GM23248 (cell line): ENCODE measurements around the gene WRNIP1. TPM values are rescaled to one million over a fixed set of nuclear protein-coding genes. Genes with fewer than 3 reads are reported as not detected.

ENCODE experiments used
- DNase-seq: peaks from one replicate; pipeline ENCODE4 v3.0.0-alpha.2; 2015
- H2AFZ ChIP-seq: fragments of 200-600 bp; sonication (generic); 2 replicates; pipeline ENCODE4 v1.6.1; 2016; ENCODE audit warnings: antibody characterized with exemption
- H3F3A ChIP-seq: fragments of 200-600 bp; sonication (generic); 2 replicates; pipeline ENCODE4 v1.6.1; 2016; ENCODE audit warnings: mild to moderate bottlenecking, antibody characterized with exemption, mixed run types; ENCODE audit not compliant: insufficient read depth
- H3K27ac ChIP-seq: fragments of 200-600 bp; sonication (generic); 2 replicates; pipeline ENCODE4 v1.5.1; 2016; ENCODE audit warnings: mild to moderate bottlenecking
- H3K27me3 ChIP-seq: fragments of 200-600 bp; sonication (generic); replicated peaks from 2 replicates; pipeline ENCODE4 v1.6.1; 2016; ENCODE audit warnings: mild to moderate bottlenecking; ENCODE audit not compliant: insufficient read depth
- H3K36me3 ChIP-seq: fragments of 200-600 bp; sonication (generic); 2 replicates; pipeline ENCODE4 v1.6.1; 2016; ENCODE audit warnings: low read depth, mild to moderate bottlenecking
- H3K4me1 ChIP-seq: fragments of 200-600 bp; sonication (generic); 2 replicates; pipeline ENCODE4 v1.6.1; 2016; ENCODE audit warnings: mild to moderate bottlenecking; ENCODE audit not compliant: insufficient read depth
- H3K4me2 ChIP-seq: fragments of 200-600 bp; sonication (generic); one replicate; pipeline ENCODE4 v1.6.1; 2016; ENCODE audit warnings: mild to moderate bottlenecking; ENCODE audit not compliant: unreplicated experiment
- H3K4me3 ChIP-seq: fragments of 200-600 bp; sonication (generic); 2 replicates; pipeline ENCODE4 v1.5.1; 2016; ENCODE audit warnings: mild to moderate bottlenecking
- H3K79me2 ChIP-seq: fragments of 200-600 bp; sonication (generic); 2 replicates; pipeline ENCODE4 v1.6.1; 2016; ENCODE audit warnings: mild to moderate bottlenecking; ENCODE audit not compliant: insufficient read depth
- H3K9ac ChIP-seq: fragments of 200-600 bp; sonication (generic); 2 replicates; pipeline ENCODE4 v1.6.1; 2016; ENCODE audit warnings: mild to moderate bottlenecking
- H3K9me2 ChIP-seq: fragments of 200-600 bp; sonication (generic); 2 replicates; pipeline ENCODE4 v1.6.1; 2016; ENCODE audit warnings: mixed run types, mild to moderate bottlenecking, moderate library complexity; ENCODE audit not compliant: insufficient read depth
- H3K9me3 ChIP-seq: fragments of 200-600 bp; sonication (generic); one replicate; pipeline ENCODE4 v1.6.1; 2017; ENCODE audit warnings: low read depth
- H4K20me1 ChIP-seq: fragments of 200-600 bp; sonication (generic); 2 replicates; pipeline ENCODE4 v1.6.0; 2016; ENCODE audit not compliant: insufficient read depth
- EZH2 ChIP-seq: fragments of 200-600 bp; sonication (generic); IDR thresholded peaks from 2 replicates; pipeline ENCODE4 v1.6.1; 2018; ENCODE audit warnings: antibody characterized with exemption, mild to moderate bottlenecking; ENCODE audit not compliant: insufficient read depth, poor library complexity, severe bottlenecking
- EZH2phosphoT487 ChIP-seq: fragments of 200-600 bp; sonication (generic); IDR thresholded peaks from 2 replicates; pipeline ENCODE4 v1.6.1; 2018; ENCODE audit warnings: antibody characterized with exemption, moderate library complexity, mild to moderate bottlenecking, low read depth; ENCODE audit not compliant: insufficient read depth
- WGBS, 2 experiments: methylation state at CpG; one replicate each; pipeline ENCODE4 v1.1.6; 2015 to 2017; ENCODE audit warnings: low lambda C conversion rate in 2 of 2, low coverage in 1 of 2; ENCODE audit errors: missing lambda C conversion rate in 2 of 2; 5-methylcytosine and 5-hydroxymethylcytosine counted together
- in situ Hi-C: fragments of 300-500 bp; cut with MboI; formaldehyde crosslinking; loops from 2 replicates; pipeline ENCODE4 v1.15.0; 2020
- polyA plus RNA-seq: library from polyadenylated mRNA; unstranded; fragments of >200 nt; fragmentation: Nextera tagmentation; extraction: Ambion mirVana; gene quantifications from 2 replicates; pipeline ENCODE4 v1.2.1, GENCODE V29; 2016
- total RNA-seq: library from RNA; depleted of rRNA; stranded (reverse); fragments of >200 nt; shearing (Covaris generic); gene quantifications from 2 replicates; pipeline ENCODE4 v1.2.3, GENCODE V29; 2014

WRNIP1 gene
- total and polyA plus RNA-seq, 2 experiments from 2014 or later = 17.0 to 63.1 TPM

- Histone ChIP-seq H4K20me1 (no peaks in the 10 kb centered on the region), H3F3A (no peaks in the 10 kb centered on the region), H2AFZ (no peak overlapping the region), H3K9ac (no peak overlapping the region), H3K4me3 (no peak overlapping the region), H3K27ac (no peak overlapping the region), H3K9me3 (no peaks in the 10 kb centered on the region), H3K27me3 (no peaks in the 10 kb centered on the region), H3K4me2 (no peak overlapping the region), H3K9me2 (no peaks in the 10 kb centered on the region), H3K4me1 (no peaks in the 10 kb centered on the region), H3K36me3 (no peaks in the 10 kb centered on the region), H3K79me2 (no peaks in the 10 kb centered on the region)
- WGBS, 2 experiments = 94 to 95% methylated on average over 2 of the region's 2 CpGs
- no peak for DNase-seq
- in situ Hi-C loops = no loop called here
- no peak for TF ChIP-seq EZH2
- TF ChIP-seq EZH2phosphoT487 = no peak
Observed at GRCh38 chr6:2826131-2826530, 60.9 kb downstream of the WRNIP1 start.

GRCh38 chr6:2827142-2827541, 61.9 kb downstream of the WRNIP1 start:
- Histone ChIP-seq H3K9me2 (no peaks in the 10 kb centered on the region), H3K4me1 (no peaks in the 10 kb centered on the region), H3K4me2 (no peak overlapping the region), H3K36me3 (no peaks in the 10 kb centered on the region), H3F3A (no peaks in the 10 kb centered on the region), H3K4me3 (no peak overlapping the region), H3K27me3 (no peaks in the 10 kb centered on the region), H3K79me2 (no peaks in the 10 kb centered on the region), H4K20me1 (no peaks in the 10 kb centered on the region), H3K9ac (no peak overlapping the region), H3K27ac (no peak overlapping the region), H2AFZ (no peak overlapping the region), H3K9me3 (no peaks in the 10 kb centered on the region)
- in situ Hi-C loops = no loop called here
- TF ChIP-seq EZH2 (no peak), EZH2phosphoT487 (no peak)
- no peak for DNase-seq
- 53 to 58% methylated on average over 6 of the region's 6 CpGs for WGBS, 2 experiments

GRCh38 chr6:2828629-2829028, 63.4 kb downstream of the WRNIP1 start:
- in situ Hi-C loops = no loop called here
- Histone ChIP-seq H3K9me2 (no peaks in the 10 kb centered on the region), H3K9ac (no peak overlapping the region), H3K27ac (no peak overlapping the region), H3F3A (no peaks in the 10 kb centered on the region), H3K4me1 (no peaks in the 10 kb centered on the region), H3K36me3 (peaks cover 6% of the 10 kb centered on the region), H3K4me2 (no peak overlapping the region), H3K79me2 (no peaks in the 10 kb centered on the region), H3K9me3 (no peaks in the 10 kb centered on the region), H2AFZ (no peak overlapping the region), H4K20me1 (no peaks in the 10 kb centered on the region), H3K4me3 (no peak overlapping the region), H3K27me3 (no peaks in the 10 kb centered on the region)
- no peak for DNase-seq
- TF ChIP-seq EZH2phosphoT487 (no peak), EZH2 (no peak)
- 97 to 99% methylated on average over 4 of the region's 4 CpGs for WGBS, 2 experiments

GRCh38 chr6:2829253-2829652, 64.1 kb downstream of the WRNIP1 start:
- no peaks in the 10 kb centered on the region for H3K79me2 ChIP-seq
- H3K36me3 ChIP-seq = peaks cover 9% of the 10 kb centered on the region
- no peak overlapping the region for H2AFZ ChIP-seq
- H3K4me1 ChIP-seq = no peaks in the 10 kb centered on the region
- DNase-seq = no peak
- TF ChIP-seq EZH2 (no peak), EZH2phosphoT487 (no peak)
- no peaks in the 10 kb centered on the region for H3K9me2 ChIP-seq
- no peaks in the 10 kb centered on the region for H4K20me1 ChIP-seq
- H3K9ac ChIP-seq = no peak overlapping the region
- H3K4me3 ChIP-seq = no peak overlapping the region
- H3K27ac ChIP-seq = no peak overlapping the region
- no peaks in the 10 kb centered on the region for H3F3A ChIP-seq
- no peaks in the 10 kb centered on the region for H3K27me3 ChIP-seq
- 95 to 100% methylated on average over 2 of the region's 2 CpGs for WGBS, 2 experiments
- in situ Hi-C loops = no loop called here
- H3K4me2 ChIP-seq = no peak overlapping the region
- no peaks in the 10 kb centered on the region for H3K9me3 ChIP-seq

GRCh38 chr6:2830183-2830582, 65.0 kb downstream of the WRNIP1 start:
- no peak overlapping the region for H3K9ac ChIP-seq
- 66 to 70% methylated on average over 3 of the region's 3 CpGs for WGBS, 2 experiments
- in situ Hi-C loops = no loop called here
- no peaks in the 10 kb centered on the region for H3K27me3 ChIP-seq
- no peak for DNase-seq
- H3K4me2 ChIP-seq = no peak overlapping the region
- H3K79me2 ChIP-seq = no peaks in the 10 kb centered on the region
- no peaks in the 10 kb centered on the region for H3K9me2 ChIP-seq
- H3K4me3 ChIP-seq = no peak overlapping the region
- TF ChIP-seq EZH2 (no peak), EZH2phosphoT487 (no peak)
- H3F3A ChIP-seq = no peaks in the 10 kb centered on the region
- H2AFZ ChIP-seq = no peak overlapping the region
- H3K36me3 ChIP-seq = peaks cover 15% of the 10 kb centered on the region
- no peaks in the 10 kb centered on the region for H3K9me3 ChIP-seq
- no peak overlapping the region for H3K27ac ChIP-seq
- H3K4me1 ChIP-seq = no peaks in the 10 kb centered on the region
- no peaks in the 10 kb centered on the region for H4K20me1 ChIP-seq
